A172 (cell line): Measurements from ENCODE around the gene PTPRF. TPM values are rescaled to one million over a fixed set of nuclear protein-coding genes. Genes with fewer than 3 reads are reported as not detected.

Experiments used
- DNase-seq: peaks from one replicate; pipeline ENCODE4 v3.0.0-alpha.2; 2015; ENCODE audit warnings: low spot score
- total RNA-seq: library from RNA; depleted of rRNA; stranded (reverse); fragments of >200 nt; shearing (Covaris generic); gene quantifications from 2 replicates; pipeline ENCODE4 v1.2.3, GENCODE V29; 2014

The PTPRF gene
- total RNA-seq, 1 experiment from 2014 or later = 25.2 TPM

GRCh38 chr1:43577655-43578542 is 47.2 kb downstream of the PTPRF start:
- no peak for DNase-seq

GRCh38 chr1:43580039-43580438 is 49.4 kb downstream of the PTPRF start:
- no peak for DNase-seq

GRCh38 chr1:43582162-43582566 is 51.5 kb downstream of the PTPRF start:
- DNase-seq = peak; percentile 99

- DNase-seq = no peak
Observed at GRCh38 chr1:43583058-43583457, 52.4 kb downstream of the PTPRF start.

- no peak for DNase-seq
Observed at GRCh38 chr1:43584204-43584603, 53.5 kb downstream of the PTPRF start.

GRCh38 chr1:43585557-43585956 is 54.9 kb downstream of the PTPRF start:
- no peak for DNase-seq

- no peak for DNase-seq
Observed at GRCh38 chr1:43586136-43586731, 55.6 kb downstream of the PTPRF start.

- no peak for DNase-seq
Observed at GRCh38 chr1:43587001-43587400, 56.3 kb downstream of the PTPRF start.

GRCh38 chr1:43587594-43587993 is 56.9 kb downstream of the PTPRF start:
- no peak for DNase-seq

GRCh38 chr1:43588592-43588991 is 57.9 kb downstream of the PTPRF start:
- DNase-seq = no peak

- DNase-seq = no peak
Observed at GRCh38 chr1:43590388-43590925, 59.8 kb downstream of the PTPRF start.

GRCh38 chr1:43591181-43591580 is 60.5 kb downstream of the PTPRF start:
- no peak for DNase-seq

- no peak for DNase-seq
Observed at GRCh38 chr1:43592051-43592665, 61.5 kb downstream of the PTPRF start.

GRCh38 chr1:43592974-43593683 is 62.4 kb downstream of the PTPRF start:
- DNase-seq = no peak

GRCh38 chr1:43596579-43596978 is 65.9 kb downstream of the PTPRF start:
- DNase-seq = no peak

GRCh38 chr1:43597028-43597427 is 66.3 kb downstream of the PTPRF start:
- no peak for DNase-seq

GRCh38 chr1:43597721-43598120 is 67.0 kb downstream of the PTPRF start:
- no peak for DNase-seq

- DNase-seq = no peak
Observed at GRCh38 chr1:43598622-43599021, 67.9 kb downstream of the PTPRF start.

GRCh38 chr1:43600033-43601020 is 69.6 kb downstream of the PTPRF start:
- DNase-seq = no peak

- DNase-seq = no peak
Observed at GRCh38 chr1:43602990-43603389, 72.3 kb downstream of the PTPRF start.

- no peak for DNase-seq
Observed at GRCh38 chr1:43604192-43604591, 73.5 kb downstream of the PTPRF start.
